Muscle layer of colon (tissue), 2 donors: ENCODE data around the gene TNRC6B.
"Not testable (repeated sequence)": the region's sequence is repeated elsewhere in the genome, so short reads cannot be mapped to it uniquely, and the experiment has no call there.

Source experiments
- H3K27ac ChIP-seq: one replicate; pipeline ENCODE4 v1.7.0; 2013; ENCODE audit warnings: low read depth, mild to moderate bottlenecking, low read length, moderate library complexity
- H3K27me3 ChIP-seq, 2 donors: one replicate each; pipeline ENCODE4 v1.7.0; 2013; ENCODE audit warnings: low read length in 2 of 2, mild to moderate bottlenecking in 2 of 2; ENCODE audit not compliant: insufficient read depth in 2 of 2, control insufficient read depth in 1 of 2
- H3K36me3 ChIP-seq: one replicate; pipeline ENCODE4 v1.7.0; 2013; ENCODE audit warnings: mild to moderate bottlenecking, low read length; ENCODE audit not compliant: insufficient read depth
- H3K4me1 ChIP-seq: one replicate; pipeline ENCODE4 v1.7.0; 2013; ENCODE audit warnings: mild to moderate bottlenecking, low read length; ENCODE audit not compliant: insufficient read depth
- H3K4me3 ChIP-seq, 2 donors: one replicate each; pipeline ENCODE4 v1.7.0; 2013; ENCODE audit warnings: low read length in 2 of 2, low read depth in 1 of 2, mild to moderate bottlenecking in 1 of 2, moderate library complexity in 1 of 2
- H3K9ac ChIP-seq: one replicate; pipeline ENCODE4 v1.7.0; 2013; ENCODE audit warnings: low read length
- H3K9me3 ChIP-seq: one replicate; pipeline ENCODE4 v1.7.0; 2013; ENCODE audit warnings: mild to moderate bottlenecking, low read length
- donor health status: abdominal sarcoma.
- donor health status: Adenocarcinoma of cecum.

Gene TNRC6B

GRCh38 chr22:40218723-40219294 lies 41.1 kb downstream of the TNRC6B start:
- Histone ChIP-seq H3K9me3 (no peaks in the 10 kb centered on the region), H3K36me3 (no peaks in the 10 kb centered on the region), H3K9ac (no peak overlapping the region), H3K4me1 (peaks cover 58% of the 10 kb centered on the region), H3K27me3 (no peaks in the 10 kb centered on the region), H3K27ac (peak overlapping the region; percentile 12), H3K4me3 (no peak overlapping the region)

DNA sequence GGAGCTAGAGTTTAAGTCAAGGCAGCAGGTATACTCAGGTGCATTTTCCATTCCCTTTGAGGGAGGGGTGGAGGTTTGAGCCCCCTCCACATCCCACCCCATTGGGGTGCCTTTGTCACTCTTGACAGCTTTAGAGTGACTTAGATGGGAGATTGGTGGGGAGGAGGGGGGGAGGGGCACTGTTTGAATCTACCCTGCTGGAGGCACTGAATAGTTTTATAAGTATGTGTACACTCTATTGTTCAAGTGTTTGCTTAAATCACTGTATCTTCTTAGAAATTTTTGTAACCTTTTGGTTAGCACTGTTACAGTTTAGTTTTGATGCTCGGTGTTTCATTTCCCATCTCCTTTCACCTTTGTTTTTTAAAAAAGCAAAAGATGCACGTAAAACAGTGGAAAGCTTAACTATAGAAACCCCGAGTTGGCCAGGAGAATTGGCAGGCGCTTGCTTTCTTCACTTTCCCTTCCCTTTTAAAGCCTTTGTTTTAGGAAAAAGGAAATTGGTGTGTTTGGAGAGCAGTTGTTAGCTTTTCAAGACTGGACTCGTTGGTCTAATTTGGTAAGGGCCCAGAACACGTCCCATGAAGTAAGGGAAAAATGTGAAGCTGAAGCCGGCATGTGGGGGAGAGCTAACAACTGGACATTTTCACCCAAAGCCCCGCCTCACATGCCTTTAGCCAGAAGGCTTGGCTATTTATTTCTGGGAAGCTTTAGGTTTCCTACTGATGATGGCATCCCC lies 42.8 kb downstream of the TNRC6B start:
- peak overlapping the region in 1 of 2 donors; percentile 8 for H3K4me3 ChIP-seq
- H3K27me3 ChIP-seq = no peaks in the 10 kb centered on the region
- H3K9ac ChIP-seq = no peak overlapping the region
- H3K9me3 ChIP-seq = no peaks in the 10 kb centered on the region
- no peaks in the 10 kb centered on the region for H3K36me3 ChIP-seq
- H3K27ac ChIP-seq = peak overlapping the region; percentile 65
- peaks cover 53% of the 10 kb centered on the region for H3K4me1 ChIP-seq

GRCh38 chr22:40221055-40221414 lies 43.3 kb downstream of the TNRC6B start:
- Histone ChIP-seq H3K27ac (peak overlapping the region; percentile 65), H3K36me3 (no peaks in the 10 kb centered on the region), H3K4me3 (peak overlapping the region in 1 of 2 donors; percentile 8), H3K9ac (no peak overlapping the region), H3K27me3 (no peaks in the 10 kb centered on the region), H3K9me3 (no peaks in the 10 kb centered on the region), H3K4me1 (peaks cover 48% of the 10 kb centered on the region)

- H3K4me1 ChIP-seq = peaks cover 48% of the 10 kb centered on the region
- H3K36me3 ChIP-seq, H3K27me3 ChIP-seq, H3K9me3 ChIP-seq, H3K9ac ChIP-seq, H3K27ac ChIP-seq, H3K4me3 ChIP-seq: not testable (repeated sequence)
Observed at GRCh38 chr22:40222979-40223378, 45.3 kb downstream of the TNRC6B start.

DNA sequence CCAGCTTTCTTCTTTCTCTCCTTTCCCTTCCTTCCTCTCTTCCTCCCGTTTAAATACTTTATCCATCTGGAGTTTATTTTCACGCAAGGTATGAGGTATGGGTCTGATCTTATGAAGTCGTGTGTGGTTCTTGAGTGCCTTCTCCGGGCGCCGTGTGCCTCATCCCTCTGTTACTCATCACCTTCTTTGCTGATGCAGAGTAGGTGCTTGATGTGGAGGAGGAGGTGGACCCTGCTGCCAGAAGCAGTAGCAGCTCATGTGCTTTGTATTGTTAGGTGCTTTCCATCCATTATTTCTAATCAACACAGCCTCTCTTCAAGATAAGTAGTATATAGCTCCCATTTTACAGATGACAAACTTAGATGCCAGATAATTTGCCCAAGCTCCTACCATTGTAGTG lies 47.0 kb downstream of the TNRC6B start:
- Histone ChIP-seq H3K4me3 (no peak overlapping the region), H3K9me3 (no peaks in the 10 kb centered on the region), H3K36me3 (no peaks in the 10 kb centered on the region), H3K27ac (no peak overlapping the region), H3K4me1 (peaks cover 34% of the 10 kb centered on the region), H3K27me3 (no peaks in the 10 kb centered on the region), H3K9ac (no peak overlapping the region)

GRCh38 chr22:40226620-40227019 lies 48.9 kb downstream of the TNRC6B start:
- H3K9me3 ChIP-seq = no peaks in the 10 kb centered on the region
- H3K9ac ChIP-seq = no peak overlapping the region
- no peaks in the 10 kb centered on the region for H3K36me3 ChIP-seq
- H3K4me1 ChIP-seq = peaks cover 15% of the 10 kb centered on the region
- no peak overlapping the region for H3K27ac ChIP-seq
- no peak overlapping the region for H3K4me3 ChIP-seq
- H3K27me3 ChIP-seq = no peaks in the 10 kb centered on the region

- no peak overlapping the region for H3K4me3 ChIP-seq
- peaks cover 11% of the 10 kb centered on the region for H3K4me1 ChIP-seq
- no peak overlapping the region for H3K9ac ChIP-seq
- peaks cover 5% of the 10 kb centered on the region for H3K36me3 ChIP-seq
- H3K9me3 ChIP-seq = no peaks in the 10 kb centered on the region
- H3K27me3 ChIP-seq = no peaks in the 10 kb centered on the region
- H3K27ac ChIP-seq = no peak overlapping the region
Observed at GRCh38 chr22:40231618-40232313, 54.0 kb downstream of the TNRC6B start.

- Histone ChIP-seq H3K36me3 (peaks cover 5% of the 10 kb centered on the region), H3K9ac (no peak overlapping the region), H3K4me1 (peaks cover 11% of the 10 kb centered on the region), H3K27me3 (no peaks in the 10 kb centered on the region), H3K27ac (no peak overlapping the region), H3K4me3 (no peak overlapping the region), H3K9me3 (no peaks in the 10 kb centered on the region)
Observed at GRCh38 chr22:40232624-40233023, 54.9 kb downstream of the TNRC6B start.

- H3K9ac ChIP-seq = no peak overlapping the region
- peaks cover 5% of the 10 kb centered on the region for H3K36me3 ChIP-seq
- H3K27me3 ChIP-seq = no peaks in the 10 kb centered on the region
- no peak overlapping the region for H3K27ac ChIP-seq
- H3K9me3 ChIP-seq = no peaks in the 10 kb centered on the region
- no peak overlapping the region for H3K4me3 ChIP-seq
- H3K4me1 ChIP-seq = peaks cover 22% of the 10 kb centered on the region
Observed at GRCh38 chr22:40233886-40234285, 56.2 kb downstream of the TNRC6B start.

- Histone ChIP-seq H3K27me3 (no peaks in the 10 kb centered on the region), H3K4me1 (peaks cover 29% of the 10 kb centered on the region), H3K9me3 (no peaks in the 10 kb centered on the region), H3K36me3 (peaks cover 5% of the 10 kb centered on the region), H3K27ac (no peak overlapping the region), H3K4me3 (no peak overlapping the region), H3K9ac (no peak overlapping the region)
Observed at GRCh38 chr22:40234658-40235057, 56.9 kb downstream of the TNRC6B start.

- Histone ChIP-seq H3K27me3 (no peaks in the 10 kb centered on the region), H3K4me1 (peaks cover 30% of the 10 kb centered on the region), H3K9me3 (no peaks in the 10 kb centered on the region), H3K9ac (no peak overlapping the region), H3K36me3 (peaks cover 5% of the 10 kb centered on the region), H3K27ac (no peak overlapping the region), H3K4me3 (no peak overlapping the region)
Observed at GRCh38 chr22:40235308-40235707, 57.6 kb downstream of the TNRC6B start.
